PC-9 (cell line): ENCODE data around the gene RIBC1. TPM values are rescaled to one million over a fixed set of nuclear protein-coding genes. Genes with fewer than 3 reads are reported as not detected.

ENCODE experiments used
- BruUV-seq: library from RNA; stranded (reverse); fragments of 400-500 nt; replicated peaks from 2 replicates; lab custom pipeline; 2021; lab: Mats Ljungman, UMichigan
- CTCF ChIA-PET: fragments of 300-600 bp; sonication (Branson Sonifier 250); formaldehyde crosslinking; loops from one replicate; lab custom pipeline; 2022; ENCODE audit warnings: antibody characterized with exemption; lab: Charles Lee
- POLR2A ChIA-PET: fragments of 300-600 bp; sonication (Branson Sonifier 250); formaldehyde crosslinking; loops from one replicate; lab custom pipeline; 2022; ENCODE audit warnings: antibody characterized with exemption; ENCODE audit not compliant: unreplicated experiment; lab: Charles Lee
- DNase-seq, 2 experiments: peaks; one replicate each; pipeline versions ENCODE4 v3.0.0 to v3.0.0-alpha.2; 2015 to 2022; ENCODE audit warnings: mixed read lengths in 1 of 2
- H2AFZ ChIP-seq: fragments of 200-600 bp; sonication (generic); 2 replicates; pipeline ENCODE4 v1.8.1; 2017; ENCODE audit warnings: antibody characterized with exemption
- H3F3A ChIP-seq: fragments of 200-600 bp; sonication (generic); 2 replicates; pipeline ENCODE4 v1.8.1; 2017; ENCODE audit warnings: antibody characterized with exemption, mild to moderate bottlenecking, low read depth; ENCODE audit not compliant: insufficient read depth
- H3K27ac ChIP-seq: fragments of 200-600 bp; sonication (generic); 2 replicates; pipeline ENCODE4 v1.6.1; 2016; ENCODE audit warnings: mixed run types
- H3K27me3 ChIP-seq: fragments of 200-600 bp; sonication (generic); 2 replicates; pipeline ENCODE4 v1.6.1; 2016; ENCODE audit warnings: low read depth, mixed run types; ENCODE audit not compliant: insufficient read depth
- H3K36me3 ChIP-seq: fragments of 200-600 bp; sonication (generic); 2 replicates; pipeline ENCODE4 v1.6.1; 2016; ENCODE audit warnings: low read depth, mixed run types
- H3K4me1 ChIP-seq: fragments of 200-600 bp; sonication (generic); replicated peaks from 2 replicates; pipeline ENCODE4 v1.6.1; 2016; ENCODE audit warnings: mixed run types; ENCODE audit not compliant: insufficient read depth
- H3K4me2 ChIP-seq: fragments of 200-600 bp; sonication (generic); 2 replicates; pipeline ENCODE4 v1.6.1; 2017; ENCODE audit warnings: mixed run types
- H3K4me3 ChIP-seq: fragments of 200-600 bp; sonication (generic); 2 replicates; pipeline ENCODE4 v1.6.1; 2016; ENCODE audit warnings: mixed run types
- H3K79me2 ChIP-seq: fragments of 200-600 bp; sonication (generic); 2 replicates; pipeline ENCODE4 v1.6.1; 2017; ENCODE audit warnings: low read depth, mixed run types
- H3K9me2 ChIP-seq: fragments of 200-600 bp; sonication (generic); 2 replicates; pipeline ENCODE4 v1.8.1; 2017; ENCODE audit warnings: mild to moderate bottlenecking; ENCODE audit not compliant: insufficient read depth
- H3K9me3 ChIP-seq: fragments of 200-600 bp; sonication (generic); 2 replicates; pipeline ENCODE4 v1.8.1; 2016; ENCODE audit warnings: low read depth; ENCODE audit not compliant: insufficient read depth
- H4K20me1 ChIP-seq: fragments of 200-600 bp; sonication (generic); 2 replicates; pipeline ENCODE4 v1.8.1; 2017; ENCODE audit not compliant: insufficient read depth
- EZH2 ChIP-seq: fragments of 200-600 bp; sonication (generic); IDR thresholded peaks from 2 replicates; pipeline ENCODE4 v1.8.0; 2017; ENCODE audit warnings: antibody characterized with exemption, low read depth
- intact Hi-C: fragments of 100-400 bp; cut with micrococcal nuclease; formaldehyde crosslinking; loops from one replicate; pipeline ENCODE4 v1.10.0; 2022; ENCODE audit not compliant: unreplicated experiment
- total RNA-seq: library from RNA; stranded (reverse); gene quantifications from 2 replicates; pipeline ENCODE4 v1.2.3, GENCODE V29; 2021
- TF ChIP-seq, protein P1 (sequence below): fragments of 200-600 bp; sonication (generic); conservative IDR thresholded peaks from 2 replicates; pipeline ENCODE4 v1.6.1; 2017; ENCODE audit warnings: mixed run types, antibody characterized with exemption, mild to moderate bottlenecking, moderate library complexity

Gene RIBC1
- total RNA-seq, 1 experiment from 2014 or later, result 4.5 TPM

DNA sequence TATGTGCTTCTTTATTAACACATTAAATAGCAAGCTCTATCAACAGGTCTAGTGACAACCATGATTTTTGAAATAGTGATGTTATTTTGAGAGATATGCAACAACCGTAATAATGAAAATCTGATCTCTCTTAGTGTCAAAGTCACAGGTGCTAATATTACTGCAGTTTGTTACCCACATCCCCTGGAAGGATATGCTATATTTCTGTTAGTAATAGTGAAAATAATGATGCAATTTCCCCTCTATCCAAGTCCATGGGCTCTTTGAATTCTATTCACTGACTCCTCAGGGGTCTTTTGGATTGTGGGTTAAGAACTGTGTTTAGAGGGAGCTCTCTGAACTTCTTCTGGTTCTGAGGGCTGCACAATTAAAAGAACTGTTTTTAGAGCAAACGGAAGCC, 14.5 kb downstream of the RIBC1 start:
- no peaks in the 10 kb centered on the region for H4K20me1 ChIP-seq
- DNase-seq, result no peak
- ChIA-PET POLR2A (no interaction called here), CTCF (interaction anchor here (0.5 to 1.1 kb wide), 2 partner anchors 14 to 152 kb away, joined by 3 to 8 read pairs; partner anchors contain the start of gene RIBC1)
- peaks cover 4% of the 10 kb centered on the region for H3K79me2 ChIP-seq
- no peaks in the 10 kb centered on the region for H3K4me1 ChIP-seq
- no peak overlapping the region for H3K4me3 ChIP-seq
- H3F3A ChIP-seq, result peaks cover 5% of the 10 kb centered on the region; the same call in 1 of the 2 replicates
- H3K36me3 ChIP-seq, result no peaks in the 10 kb centered on the region
- no peak overlapping the region for H3K27ac ChIP-seq
- TF ChIP-seq EZH2, result no peak
- TF ChIP-seq, protein P1, sequence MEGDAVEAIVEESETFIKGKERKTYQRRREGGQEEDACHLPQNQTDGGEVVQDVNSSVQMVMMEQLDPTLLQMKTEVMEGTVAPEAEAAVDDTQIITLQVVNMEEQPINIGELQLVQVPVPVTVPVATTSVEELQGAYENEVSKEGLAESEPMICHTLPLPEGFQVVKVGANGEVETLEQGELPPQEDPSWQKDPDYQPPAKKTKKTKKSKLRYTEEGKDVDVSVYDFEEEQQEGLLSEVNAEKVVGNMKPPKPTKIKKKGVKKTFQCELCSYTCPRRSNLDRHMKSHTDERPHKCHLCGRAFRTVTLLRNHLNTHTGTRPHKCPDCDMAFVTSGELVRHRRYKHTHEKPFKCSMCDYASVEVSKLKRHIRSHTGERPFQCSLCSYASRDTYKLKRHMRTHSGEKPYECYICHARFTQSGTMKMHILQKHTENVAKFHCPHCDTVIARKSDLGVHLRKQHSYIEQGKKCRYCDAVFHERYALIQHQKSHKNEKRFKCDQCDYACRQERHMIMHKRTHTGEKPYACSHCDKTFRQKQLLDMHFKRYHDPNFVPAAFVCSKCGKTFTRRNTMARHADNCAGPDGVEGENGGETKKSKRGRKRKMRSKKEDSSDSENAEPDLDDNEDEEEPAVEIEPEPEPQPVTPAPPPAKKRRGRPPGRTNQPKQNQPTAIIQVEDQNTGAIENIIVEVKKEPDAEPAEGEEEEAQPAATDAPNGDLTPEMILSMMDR, result no peak
- no peaks in the 10 kb centered on the region for H3K9me2 ChIP-seq
- no peak overlapping the region for H3K4me2 ChIP-seq
- no TSS peak for BruUV-seq
- no peaks in the 10 kb centered on the region for H3K9me3 ChIP-seq
- no peak overlapping the region for H2AFZ ChIP-seq
- intact Hi-C loops, result loop anchor here (5.0 kb wide), 1 partner anchor 125 kb away; no protein-coding TSS in a partner anchor
- H3K27me3 ChIP-seq, result no peaks in the 10 kb centered on the region

DNA sequence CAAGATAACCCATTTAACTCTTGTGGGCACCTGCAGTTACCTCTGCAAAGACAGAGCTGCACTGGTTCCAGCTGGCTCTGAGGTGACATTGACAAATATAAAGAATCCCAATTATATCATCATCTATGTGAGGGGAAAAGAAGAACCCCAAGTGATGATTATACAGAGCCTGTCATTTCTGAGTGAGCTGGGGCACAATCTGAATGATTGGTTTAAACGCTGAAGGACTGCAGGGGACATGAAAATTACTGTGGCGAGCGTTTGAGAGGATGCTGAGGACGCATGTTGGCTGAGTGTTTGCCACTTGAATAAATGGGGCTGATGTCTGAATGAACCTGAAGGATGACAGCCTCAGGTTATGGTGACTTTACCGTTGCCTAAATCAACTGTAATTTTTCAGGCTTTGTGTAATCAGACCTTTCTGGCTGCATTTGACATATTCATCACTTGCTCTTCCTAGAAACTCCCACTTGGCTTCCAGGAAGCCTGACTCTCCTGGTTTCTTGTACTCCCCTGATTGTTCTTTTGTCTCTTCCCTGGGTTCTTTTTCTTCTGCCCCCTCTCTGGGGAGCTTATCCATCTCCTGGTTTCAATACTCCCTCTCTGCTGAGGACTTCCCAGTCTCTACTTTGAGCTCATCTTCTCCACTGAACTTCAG, 15.6 kb downstream of the RIBC1 start:
- Histone ChIP-seq H3K27ac (no peak overlapping the region), H2AFZ (no peak overlapping the region), H3K4me3 (no peak overlapping the region), H3K9me2 (no peaks in the 10 kb centered on the region), H3K4me2 (no peak overlapping the region), H3F3A (peaks cover 5% of the 10 kb centered on the region; the same call in 1 of the 2 replicates), H3K9me3 (no peaks in the 10 kb centered on the region), H3K27me3 (no peaks in the 10 kb centered on the region), H4K20me1 (no peaks in the 10 kb centered on the region), H3K36me3 (no peaks in the 10 kb centered on the region), H3K4me1 (no peaks in the 10 kb centered on the region), H3K79me2 (peaks cover 3% of the 10 kb centered on the region)
- no TSS peak for BruUV-seq
- intact Hi-C loops, result loop anchor here (5.0 kb wide), 1 partner anchor 126 kb away; no protein-coding TSS in a partner anchor
- no peak for DNase-seq
- no peak for TF ChIP-seq EZH2
- TF ChIP-seq, protein P1, result no peak
- ChIA-PET CTCF (interaction anchor here (0.5 to 0.7 kb wide), 2 partner anchors 47 to 362 kb away, joined by 3 to 5 read pairs; no protein-coding TSS in a partner anchor), POLR2A (no interaction called here)

DNA sequence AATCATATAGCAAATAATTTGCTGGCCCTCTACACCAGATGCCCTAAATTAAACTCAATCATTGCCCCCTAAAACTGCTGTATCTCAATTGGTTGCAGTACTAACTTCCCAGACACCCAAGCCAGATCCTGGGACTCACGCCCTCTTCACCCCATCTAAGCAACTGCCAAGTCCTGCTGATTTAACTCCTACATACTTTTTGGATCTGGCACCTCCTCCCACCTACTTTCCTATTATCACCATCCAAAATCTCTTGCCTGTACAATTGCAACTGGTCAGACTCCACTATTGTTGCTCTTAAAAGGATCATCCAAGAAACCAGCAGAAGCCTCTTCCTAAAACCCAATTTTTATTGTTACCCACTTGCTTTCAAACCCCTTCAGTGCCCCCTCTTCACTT, 16.2 kb downstream of the RIBC1 start:
- no peaks in the 10 kb centered on the region for H3K9me3 ChIP-seq
- ChIA-PET POLR2A (no interaction called here), CTCF (interaction anchor here (0.5 to 0.7 kb wide), 2 partner anchors 47 to 361 kb away, joined by 3 to 5 read pairs; no protein-coding TSS in a partner anchor)
- H3K9me2 ChIP-seq, result no peaks in the 10 kb centered on the region
- H3K27ac ChIP-seq, result no peak overlapping the region
- peaks cover 5% of the 10 kb centered on the region; the same call in 1 of the 2 replicates for H3F3A ChIP-seq
- TF ChIP-seq, protein P1, result no peak
- no peak for TF ChIP-seq EZH2
- no peak overlapping the region for H2AFZ ChIP-seq
- H3K79me2 ChIP-seq, result no peaks in the 10 kb centered on the region
- no peak overlapping the region for H3K4me2 ChIP-seq
- H3K27me3 ChIP-seq, result no peaks in the 10 kb centered on the region
- H4K20me1 ChIP-seq, result no peaks in the 10 kb centered on the region
- no TSS peak for BruUV-seq
- no peaks in the 10 kb centered on the region for H3K36me3 ChIP-seq
- DNase-seq, result no peak
- H3K4me3 ChIP-seq, result no peak overlapping the region
- intact Hi-C loops, result loop anchor here (5.0 kb wide), 1 partner anchor 127 kb away; no protein-coding TSS in a partner anchor
- H3K4me1 ChIP-seq, result no peaks in the 10 kb centered on the region
